HEK293 (cell line): Measurements from ENCODE around the gene PUDP.
"Not testable (repeated sequence)": the region's sequence is repeated elsewhere in the genome, so short reads cannot be mapped to it uniquely, and the experiment has no call there.

Source experiments
- CTCF ChIA-PET: fragments of 350-600 bp; formaldehyde crosslinking; extraction: SDS; loops from one replicate; lab custom pipeline; 2021; ENCODE audit warnings: antibody characterized with exemption; lab: Yijun Ruan, JAX
- POLR2A ChIA-PET: fragments of 300-600 bp; formaldehyde crosslinking; extraction: SDS; loops from one replicate; lab custom pipeline; 2020; ENCODE audit warnings: antibody characterized with exemption, inconsistent platforms; lab: Yijun Ruan, JAX
- H3K27ac ChIP-seq: fragments of 200-500 bp; sonication (Bioruptor generic); 2 replicates; pipeline ENCODE4 v1.5.1; 2014; ENCODE audit warnings: low read depth, low read length, control low read depth, inconsistent platforms; ENCODE audit errors: extremely low read depth
- H3K36me3 ChIP-seq, 2 experiments: fragments of 200-500 bp in 1 of 2; sonication (Bioruptor generic) in 1 of 2; 1 replicate in 1 of 2; 2 replicates in 1 of 2; pipeline ENCODE4 v1.5.1; 2014 to 2017; ENCODE audit warnings: inconsistent platforms in 2 of 2, low read length in 2 of 2; ENCODE audit not compliant: control insufficient read depth in 2 of 2, insufficient read depth in 1 of 2
- H3K4me1 ChIP-seq: fragments of 200-500 bp; sonication (Bioruptor generic); 2 replicates; pipeline ENCODE4 v1.5.1; 2014; ENCODE audit warnings: mild to moderate bottlenecking, low read length, inconsistent platforms; ENCODE audit not compliant: control insufficient read depth, insufficient read depth
- H3K4me3 ChIP-seq: 2 replicates; pipeline ENCODE4 v1.5.1; 2011; ENCODE audit warnings: low read depth, mild to moderate bottlenecking, control low read depth, low read length, moderate library complexity
- H3K9me3 ChIP-seq: fragments of 200-500 bp; sonication (Bioruptor generic); 2 replicates; pipeline ENCODE4 v1.5.1; 2014; ENCODE audit warnings: low read depth, low read length, inconsistent platforms; ENCODE audit not compliant: control insufficient read depth, insufficient read depth
- GLI4 ChIP-seq: fragments of 450-650 bp; formaldehyde crosslinking; IDR thresholded peaks from 2 replicates; pipeline ENCODE4 v1.5.1; 2016; ENCODE audit warnings: missing biosample characterization, missing genetic modification characterization
- HOXA7 ChIP-seq: sonication (generic); formaldehyde crosslinking; IDR thresholded peaks from 2 replicates; pipeline ENCODE4 v1.8.1; 2022; ENCODE audit warnings: missing genetic modification reagents, borderline replicate concordance
- HOXD13 ChIP-seq: sonication (generic); formaldehyde crosslinking; IDR thresholded peaks from 2 replicates; pipeline ENCODE4 v1.8.0; 2022; ENCODE audit warnings: missing genetic modification reagents, borderline replicate concordance
- OVOL3 ChIP-seq: fragments of 450-650 bp; formaldehyde crosslinking; IDR thresholded peaks from 2 replicates; pipeline ENCODE4 v1.5.1; 2016; ENCODE audit warnings: missing biosample characterization, missing genetic modification characterization
- PRDM1 ChIP-seq: fragments of 450-650 bp; formaldehyde crosslinking; IDR thresholded peaks from 2 replicates; pipeline ENCODE4; 2016; ENCODE audit warnings: missing biosample characterization, missing genetic modification characterization
- RBAK ChIP-seq: fragments of 450-650 bp; formaldehyde crosslinking; IDR thresholded peaks from 2 replicates; pipeline ENCODE4 v1.5.1; 2016; ENCODE audit warnings: missing biosample characterization, missing genetic modification characterization
- SCRT2 ChIP-seq: fragments of 450-650 bp; formaldehyde crosslinking; IDR thresholded peaks from 2 replicates; pipeline ENCODE4 v1.5.1; 2016; ENCODE audit warnings: missing biosample characterization, missing genetic modification characterization
- ZBTB7A ChIP-seq: fragments of 450-650 bp; formaldehyde crosslinking; IDR thresholded peaks from 2 replicates; pipeline ENCODE4 v1.5.1; 2016; ENCODE audit warnings: low read depth, missing biosample characterization, missing genetic modification characterization
- ZBTB8A ChIP-seq: fragments of 450-650 bp; formaldehyde crosslinking; IDR thresholded peaks from 2 replicates; pipeline ENCODE4 v1.5.1; 2016; ENCODE audit warnings: missing biosample characterization, missing genetic modification characterization
- ZNF133 ChIP-seq: fragments of 450-650 bp; formaldehyde crosslinking; IDR thresholded peaks from 2 replicates; pipeline ENCODE4 v1.5.1; 2016; ENCODE audit warnings: missing biosample characterization, missing genetic modification characterization
- ZNF184 ChIP-seq: fragments of 450-650 bp; IDR thresholded peaks from 2 replicates; pipeline ENCODE4 v1.5.1; 2018; ENCODE audit warnings: missing biosample characterization, mild to moderate bottlenecking, missing genetic modification characterization
- ZNF223 ChIP-seq: fragments of 450-650 bp; formaldehyde crosslinking; IDR thresholded peaks from 2 replicates; pipeline ENCODE4 v1.5.1; 2016; ENCODE audit warnings: missing biosample characterization, missing genetic modification characterization
- ZNF248 ChIP-seq: fragments of 450-650 bp; formaldehyde crosslinking; IDR thresholded peaks from 2 replicates; pipeline ENCODE4 v1.5.1; 2017; ENCODE audit warnings: missing biosample characterization, missing genetic modification characterization
- ZNF510 ChIP-seq: fragments of 450-650 bp; formaldehyde crosslinking; IDR thresholded peaks from 2 replicates; pipeline ENCODE4 v1.5.1; 2018; ENCODE audit warnings: mild to moderate bottlenecking, missing genetic modification characterization, missing biosample characterization; ENCODE audit not compliant: insufficient replicate concordance
- ZNF529 ChIP-seq: fragments of 450-650 bp; formaldehyde crosslinking; IDR thresholded peaks from 2 replicates; pipeline ENCODE4 v1.5.1; 2017; ENCODE audit warnings: missing genetic modification characterization, missing biosample characterization; ENCODE audit not compliant: insufficient replicate concordance
- ZNF561 ChIP-seq: fragments of 450-650 bp; IDR thresholded peaks from 2 replicates; pipeline ENCODE4 v1.5.1; 2018; ENCODE audit warnings: missing biosample characterization, missing genetic modification characterization, borderline replicate concordance
- ZNF600 ChIP-seq: fragments of 450-650 bp; formaldehyde crosslinking; IDR thresholded peaks from 2 replicates; pipeline ENCODE4 v1.5.1; 2016; ENCODE audit warnings: missing biosample characterization, missing genetic modification characterization
- ZNF664 ChIP-seq: fragments of 450-650 bp; formaldehyde crosslinking; IDR thresholded peaks from 2 replicates; pipeline ENCODE4 v1.5.1; 2016; ENCODE audit warnings: missing biosample characterization, missing genetic modification characterization
- ZNF670 ChIP-seq: fragments of 450-650 bp; formaldehyde crosslinking; IDR thresholded peaks from 2 replicates; pipeline ENCODE4 v1.5.1; 2016; ENCODE audit warnings: missing biosample characterization, missing genetic modification characterization, low read depth
- ZNF707 ChIP-seq: fragments of 450-650 bp; formaldehyde crosslinking; IDR thresholded peaks from 2 replicates; pipeline ENCODE4 v1.5.1; 2016; ENCODE audit warnings: missing biosample characterization, missing genetic modification characterization
- ZNF76 ChIP-seq: fragments of 450-650 bp; formaldehyde crosslinking; IDR thresholded peaks from 2 replicates; pipeline ENCODE4; 2016; ENCODE audit warnings: low read depth, missing biosample characterization, missing genetic modification characterization, borderline replicate concordance
- ZNF792 ChIP-seq: fragments of 450-650 bp; formaldehyde crosslinking; IDR thresholded peaks from 2 replicates; pipeline ENCODE4 v1.5.1; 2016; ENCODE audit warnings: missing biosample characterization, missing genetic modification characterization
- ZNF843 ChIP-seq: fragments of 450-650 bp; formaldehyde crosslinking; IDR thresholded peaks from 2 replicates; pipeline ENCODE4 v1.5.1; 2016; ENCODE audit warnings: missing biosample characterization, missing genetic modification characterization
- ZSCAN5A ChIP-seq: fragments of 450-650 bp; formaldehyde crosslinking; IDR thresholded peaks from 2 replicates; pipeline ENCODE4 v1.5.1; 2016; ENCODE audit warnings: missing biosample characterization, missing genetic modification characterization
- TF ChIP-seq, protein P1 (sequence below): fragments of 450-650 bp; formaldehyde crosslinking; IDR thresholded peaks from 2 replicates; pipeline ENCODE4 v1.5.1; 2016; ENCODE audit warnings: missing biosample characterization, missing genetic modification characterization
- TF ChIP-seq, protein P2 (sequence below): fragments of 450-650 bp; formaldehyde crosslinking; IDR thresholded peaks from 2 replicates; pipeline ENCODE4 v1.5.1; 2016; ENCODE audit warnings: missing biosample characterization, missing genetic modification characterization, low read depth

The PUDP gene

GRCh38 chrX:7047951-7048350, 100.0 kb downstream of the PUDP start:
- peaks cover 0 to 11% of the 10 kb centered on the region in 2 experiments; a peak in 1 of 3 replicates for H3K36me3 ChIP-seq

GRCh38 chrX:7045238-7045955, 102.6 kb downstream of the PUDP start:
- Histone ChIP-seq H3K9me3 (no peaks in the 10 kb centered on the region), H3K36me3 (peaks cover 0 to 11% of the 10 kb centered on the region in 2 experiments; a peak in 1 of 3 replicates), H3K27ac (no peak overlapping the region), H3K4me3 (no peak overlapping the region), H3K4me1 (no peaks in the 10 kb centered on the region)
- POLR2A ChIA-PET = no interaction called here
- CTCF ChIA-PET = no interaction called here
- TF ChIP-seq ZNF510 (tag by site-specific recombination) (no peak), OVOL3 (tag by site-specific recombination) (no peak), ZNF792 (tag by site-specific recombination) (no peak), ZNF223 (tag by site-specific recombination) (no peak), ZNF600 (tag by site-specific recombination) (no peak), ZNF529 (tag by site-specific recombination) (no peak), RBAK (tag by site-specific recombination) (no peak), SCRT2 (tag by site-specific recombination) (no peak), ZSCAN5A (tag by site-specific recombination) (no peak), ZNF184 (no peak), ZBTB8A (no peak), ZNF670 (tag by site-specific recombination) (no peak), ZNF248 (tag by site-specific recombination) (no peak), GLI4 (tag by site-specific recombination) (no peak), ZNF843 (no peak), PRDM1 (tag by site-specific recombination) (no peak), HOXA7 (no peak)
- TF ChIP-seq, protein P1, sequence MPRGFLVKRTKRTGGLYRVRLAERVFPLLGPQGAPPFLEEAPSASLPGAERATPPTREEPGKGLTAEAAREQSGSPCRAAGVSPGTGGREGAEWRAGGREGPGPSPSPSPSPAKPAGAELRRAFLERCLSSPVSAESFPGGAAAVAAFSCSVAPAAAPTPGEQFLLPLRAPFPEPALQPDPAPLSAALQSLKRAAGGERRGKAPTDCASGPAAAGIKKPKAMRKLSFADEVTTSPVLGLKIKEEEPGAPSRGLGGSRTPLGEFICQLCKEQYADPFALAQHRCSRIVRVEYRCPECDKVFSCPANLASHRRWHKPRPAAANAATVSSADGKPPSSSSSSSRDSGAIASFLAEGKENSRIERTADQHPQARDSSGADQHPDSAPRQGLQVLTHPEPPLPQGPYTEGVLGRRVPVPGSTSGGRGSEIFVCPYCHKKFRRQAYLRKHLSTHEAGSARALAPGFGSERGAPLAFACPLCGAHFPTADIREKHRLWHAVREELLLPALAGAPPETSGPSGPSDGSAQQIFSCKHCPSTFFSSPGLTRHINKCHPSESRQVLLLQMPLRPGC (tag by site-specific recombination) = no peak

More at GRCh38 chrX:7047951-7048350, 100.0 kb downstream of the PUDP start:
- POLR2A ChIA-PET = no interaction called here
- CTCF ChIA-PET = interaction anchor here (0.6 to 0.7 kb wide), 3 partner anchors 174 to 895 kb away, joined by 3 to 4 read pairs (median 4); no protein-coding TSS in a partner anchor
- Histone ChIP-seq H3K27ac (no peak overlapping the region), H3K4me1 (no peaks in the 10 kb centered on the region), H3K9me3 (no peaks in the 10 kb centered on the region), H3K4me3 (no peak overlapping the region)
- TF ChIP-seq ZNF76 (tag by site-specific recombination) (no peak), ZNF561 (tag by site-specific recombination) (no peak), ZBTB7A (tag by site-specific recombination) (no peak), HOXD13 (no peak), ZNF707 (tag by site-specific recombination) (no peak), ZNF133 (tag by site-specific recombination) (no peak), ZNF664 (no peak), SCRT2 (tag by site-specific recombination) (no peak), ZNF670 (tag by site-specific recombination) (no peak), OVOL3 (tag by site-specific recombination) (no peak)
- TF ChIP-seq, protein P2, sequence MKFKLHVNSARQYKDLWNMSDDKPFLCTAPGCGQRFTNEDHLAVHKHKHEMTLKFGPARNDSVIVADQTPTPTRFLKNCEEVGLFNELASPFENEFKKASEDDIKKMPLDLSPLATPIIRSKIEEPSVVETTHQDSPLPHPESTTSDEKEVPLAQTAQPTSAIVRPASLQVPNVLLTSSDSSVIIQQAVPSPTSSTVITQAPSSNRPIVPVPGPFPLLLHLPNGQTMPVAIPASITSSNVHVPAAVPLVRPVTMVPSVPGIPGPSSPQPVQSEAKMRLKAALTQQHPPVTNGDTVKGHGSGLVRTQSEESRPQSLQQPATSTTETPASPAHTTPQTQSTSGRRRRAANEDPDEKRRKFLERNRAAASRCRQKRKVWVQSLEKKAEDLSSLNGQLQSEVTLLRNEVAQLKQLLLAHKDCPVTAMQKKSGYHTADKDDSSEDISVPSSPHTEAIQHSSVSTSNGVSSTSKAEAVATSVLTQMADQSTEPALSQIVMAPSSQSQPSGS (tag by site-specific recombination) = no peak

- H3K36me3 ChIP-seq, POLR2A ChIA-PET, CTCF ChIA-PET, H3K9me3 ChIP-seq, H3K4me1 ChIP-seq, H3K4me3 ChIP-seq, H3K27ac ChIP-seq: not testable (repeated sequence)
Measured at GRCh38 chrX:7043796-7044433, 104.0 kb downstream of the PUDP start.
